Measurements from ENCODE around the gene COP1.

Gene COP1

DNA sequence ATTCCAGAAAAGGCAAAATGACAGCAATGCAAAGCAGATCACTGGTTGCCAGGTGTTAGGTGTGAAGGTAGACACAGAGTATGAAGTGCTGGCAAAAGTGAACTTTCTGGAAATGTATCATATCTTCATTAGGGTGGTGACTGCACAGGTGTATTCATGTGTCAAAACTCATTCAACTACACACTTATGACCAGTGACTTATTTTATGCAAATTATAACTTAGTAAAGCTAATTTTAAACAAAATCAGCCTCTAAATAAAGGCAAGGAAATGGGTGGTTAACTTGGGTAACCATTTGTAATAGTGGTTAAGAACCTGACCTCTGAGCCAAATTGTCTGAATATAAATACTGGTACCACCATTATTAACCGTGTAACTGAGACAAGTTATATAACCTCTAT, 7.4 kb downstream of the COP1 start:
- no peak for DNase-seq (ENCODE audit: low read depth)

DNA sequence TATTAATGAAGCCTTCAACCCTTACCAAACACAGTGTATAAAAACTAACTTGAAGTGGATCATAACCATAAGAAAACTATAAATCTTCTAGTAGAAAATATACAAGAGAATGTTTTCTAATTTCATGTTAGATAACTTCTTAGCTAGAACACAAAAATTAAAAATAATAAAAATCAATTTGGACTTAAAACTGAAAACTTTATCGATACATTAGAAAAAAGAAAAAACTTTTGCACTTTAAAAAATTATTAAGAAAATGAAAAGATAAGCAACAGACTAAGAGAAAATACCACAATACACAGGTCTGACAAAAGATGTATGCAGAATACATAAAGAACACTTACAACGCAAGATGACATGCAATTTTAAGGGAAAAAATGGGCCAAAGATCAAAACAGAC, 8.7 kb downstream of the COP1 start:
- DNase-seq (ENCODE audit: low read depth): no peak

DNA sequence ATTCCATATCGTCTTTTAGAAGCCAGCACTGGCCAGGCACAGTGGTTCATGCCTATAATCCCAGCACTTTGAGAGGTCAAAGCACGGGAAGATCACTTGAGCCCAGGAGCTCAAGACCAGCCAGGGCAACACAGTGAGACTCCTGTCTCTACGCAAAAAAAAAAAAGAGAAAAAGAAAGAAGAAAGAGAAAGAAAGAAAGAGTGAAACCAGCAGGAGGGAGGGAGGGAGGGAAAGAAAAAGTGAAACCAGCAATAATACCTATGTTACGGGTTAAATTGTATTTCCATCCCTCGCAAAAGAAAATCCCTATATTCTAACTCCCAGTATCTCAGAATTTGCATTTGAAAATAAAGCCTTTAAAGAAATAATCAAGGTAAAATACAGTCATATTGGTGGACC, 10.4 kb downstream of the COP1 start:
- no peak for DNase-seq (ENCODE audit: low read depth)

DNA sequence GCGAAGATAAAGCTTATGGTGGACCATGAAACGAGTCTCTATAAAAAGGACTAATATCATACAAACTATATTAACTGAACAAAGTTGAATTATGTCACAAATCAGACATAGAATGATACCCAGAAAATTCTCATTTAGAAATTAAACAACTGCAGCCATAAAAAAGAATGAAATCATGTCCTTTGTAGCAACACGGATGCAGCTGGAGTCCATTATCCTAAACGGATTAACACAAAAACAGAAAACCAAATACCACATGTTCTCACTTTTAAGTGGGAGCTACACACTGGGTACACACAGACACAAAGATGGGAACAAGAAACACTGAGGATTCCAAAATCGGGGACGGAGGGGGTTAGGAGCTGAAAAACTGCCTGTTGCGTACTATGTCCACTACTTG, 11.5 kb downstream of the COP1 start:
- no peak for DNase-seq (ENCODE audit: low read depth)

DNA sequence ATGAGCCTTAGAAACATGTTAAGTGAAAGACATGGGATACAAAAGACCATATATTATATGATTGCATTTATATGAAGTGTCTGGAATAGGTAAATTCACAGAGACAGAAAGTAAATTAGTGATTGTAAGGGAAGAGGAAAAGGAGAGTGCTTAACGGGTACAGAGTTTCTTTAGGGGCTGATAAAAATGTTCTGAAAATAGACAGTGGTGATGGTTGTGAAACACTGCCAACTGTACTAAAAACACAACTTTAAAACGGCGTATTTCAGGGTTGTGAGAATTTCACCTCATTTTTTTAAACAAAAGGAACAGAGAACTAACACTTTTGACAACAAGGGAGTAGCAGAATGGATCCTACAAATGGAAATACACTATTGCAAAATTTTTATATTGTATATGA, 13.4 kb downstream of the COP1 start:
- no peak for DNase-seq (ENCODE audit: low read depth)

DNA sequence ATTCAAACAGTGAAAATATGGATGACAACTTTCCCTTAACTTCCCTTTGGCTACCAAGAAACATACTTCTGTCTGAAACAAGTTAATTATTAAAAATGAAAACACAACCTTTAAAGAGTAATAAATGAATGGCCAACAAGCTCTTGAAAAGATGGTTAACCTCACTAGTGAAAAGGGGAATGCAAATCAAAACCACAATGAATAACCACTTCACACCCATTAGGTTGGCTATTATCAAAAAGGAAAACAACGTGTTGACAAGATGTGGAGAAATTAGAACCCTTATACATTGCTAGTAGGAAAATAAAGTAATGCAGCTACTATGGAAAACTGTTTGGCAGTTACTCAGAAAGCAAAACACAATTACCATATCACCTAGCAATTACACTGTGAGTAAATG, 14.1 kb downstream of the COP1 start:
- DNase-seq (ENCODE audit: low read depth): no peak

DNA sequence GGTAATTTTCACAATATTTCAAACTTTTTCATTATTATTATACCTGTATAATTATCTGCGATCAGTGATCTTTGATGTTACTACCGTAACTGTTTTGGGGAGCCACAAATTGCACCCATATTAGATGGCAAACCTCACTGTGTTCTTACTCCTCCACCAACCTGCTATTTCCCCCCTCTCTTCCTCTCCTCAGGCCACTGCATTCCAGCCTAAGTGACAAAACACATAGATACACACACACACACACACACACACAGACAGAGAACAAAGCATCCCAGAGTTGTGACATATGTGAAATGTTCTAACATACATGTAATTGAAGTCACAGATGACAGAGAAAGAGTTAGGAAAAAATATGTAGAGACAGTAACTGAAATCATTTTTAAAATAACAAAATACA, 18.5 kb downstream of the COP1 start:
- DNase-seq (ENCODE audit: low read depth): no peak

DNA sequence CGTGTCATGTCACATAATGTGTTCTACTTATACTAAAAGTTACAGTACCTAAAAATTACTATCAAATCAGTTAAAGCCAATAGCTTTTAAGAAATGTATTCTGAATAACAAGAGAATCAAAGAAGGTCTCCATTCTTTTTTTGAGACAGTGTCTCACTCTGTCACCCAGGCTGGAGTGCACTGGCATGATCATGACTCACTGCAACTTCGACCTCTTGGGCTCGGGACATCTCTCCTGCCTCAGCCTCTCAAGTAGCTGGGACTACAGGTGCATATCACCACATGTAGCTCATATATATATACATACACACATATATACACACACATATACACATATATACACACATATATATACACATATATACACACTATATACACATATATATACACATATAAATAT, 20.1 kb downstream of the COP1 start:
- DNase-seq (ENCODE audit: low read depth): no peak

DNA sequence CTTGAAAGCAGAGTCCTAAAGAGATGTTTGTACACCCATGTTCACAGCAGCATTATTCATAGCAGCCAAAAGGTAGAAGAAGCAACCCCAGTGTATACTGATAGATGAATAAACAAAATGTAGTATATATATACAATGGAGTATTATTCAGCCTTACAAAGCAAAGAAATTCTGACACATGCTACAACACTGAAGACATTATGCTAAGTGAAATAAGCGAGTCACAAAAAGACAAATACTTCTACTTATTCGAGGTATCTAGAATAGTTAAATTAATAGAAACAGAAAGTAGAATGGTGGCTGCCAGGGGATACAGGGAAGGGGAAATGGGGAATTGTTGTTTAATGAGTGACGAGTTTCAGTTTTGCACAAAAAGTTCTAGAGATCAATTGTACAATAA, 23.5 kb downstream of the COP1 start:
- no peak for DNase-seq (ENCODE audit: low read depth)

DNA sequence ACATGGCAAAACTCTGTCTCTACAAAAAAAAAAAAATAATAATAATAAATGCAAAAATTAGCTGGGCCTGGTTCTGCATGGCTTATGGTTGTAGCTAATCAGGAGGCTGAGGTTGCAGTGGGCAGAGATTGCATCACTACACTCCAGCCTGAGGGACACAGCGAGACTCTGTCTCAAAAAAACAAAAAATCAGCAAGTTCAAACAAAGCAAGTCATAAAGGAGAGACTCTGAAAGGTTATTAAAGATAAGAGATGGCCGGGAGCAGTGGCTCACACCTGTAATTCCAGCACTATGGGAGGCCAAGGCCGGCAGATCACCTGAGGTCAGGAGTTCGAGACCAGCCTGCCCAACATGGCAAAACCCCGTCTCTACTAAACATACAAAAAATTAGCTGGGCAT, 28.8 kb downstream of the COP1 start:
- no peak for DNase-seq (ENCODE audit: low read depth)

DNA sequence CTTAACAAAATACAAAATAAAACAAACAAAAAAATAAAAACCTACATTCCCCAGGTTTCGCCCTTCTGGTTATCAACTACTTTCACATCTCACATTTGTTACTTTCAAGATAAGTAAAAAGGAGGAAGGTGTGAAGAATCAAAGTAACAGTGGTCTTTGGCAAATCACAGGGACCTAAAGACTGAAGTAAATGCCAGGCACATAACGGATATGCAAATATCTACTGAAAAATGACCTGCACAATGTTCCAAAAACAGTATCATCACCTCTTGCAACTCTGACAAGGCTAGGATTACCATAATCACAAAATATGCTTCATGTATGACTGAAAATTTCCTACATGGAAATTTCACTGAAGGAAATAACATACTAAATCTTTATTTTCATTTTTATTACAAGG, 29.3 kb downstream of the COP1 start:
- DNase-seq (ENCODE audit: low read depth): no peak

DNA sequence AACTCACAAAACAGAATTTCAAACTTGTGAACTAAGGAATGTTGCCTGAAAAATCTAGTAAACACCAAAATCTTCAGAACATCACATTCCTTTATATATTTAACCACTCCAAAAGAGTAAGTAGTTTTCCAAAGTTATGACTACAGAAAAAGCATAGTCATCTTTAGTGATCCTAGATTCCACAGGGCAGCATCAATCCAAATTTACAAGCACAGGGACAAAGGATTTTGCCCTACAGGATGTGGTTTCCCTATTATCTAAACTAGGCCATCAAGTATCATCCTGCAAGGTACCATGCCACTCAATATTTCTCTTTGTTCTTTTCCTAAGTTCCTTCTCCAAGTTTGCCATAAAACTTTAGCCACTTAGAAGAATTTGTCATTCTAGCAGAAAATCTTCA, 33.0 kb downstream of the COP1 start:
- DNase-seq (ENCODE audit: low read depth): no peak

DNA sequence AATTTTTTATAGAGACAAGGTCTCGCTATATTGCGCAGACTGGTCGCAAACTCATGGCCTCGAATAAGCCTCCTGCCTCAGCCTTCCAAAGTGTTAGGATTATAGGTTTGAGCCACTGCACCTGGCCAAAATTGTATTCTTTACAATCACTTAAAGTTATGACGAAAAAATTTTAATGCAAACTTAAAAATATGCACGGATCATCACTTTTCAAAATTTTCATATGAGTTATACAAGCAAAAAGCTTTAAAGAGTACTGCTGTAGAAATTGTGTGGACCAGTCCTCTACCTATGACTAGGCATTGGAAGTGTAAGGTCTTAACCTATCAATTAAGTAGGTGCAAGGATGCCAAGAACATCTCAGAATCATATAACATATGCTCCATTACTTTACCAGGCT, 34.9 kb downstream of the COP1 start:
- no peak for DNase-seq (ENCODE audit: low read depth)

DNA sequence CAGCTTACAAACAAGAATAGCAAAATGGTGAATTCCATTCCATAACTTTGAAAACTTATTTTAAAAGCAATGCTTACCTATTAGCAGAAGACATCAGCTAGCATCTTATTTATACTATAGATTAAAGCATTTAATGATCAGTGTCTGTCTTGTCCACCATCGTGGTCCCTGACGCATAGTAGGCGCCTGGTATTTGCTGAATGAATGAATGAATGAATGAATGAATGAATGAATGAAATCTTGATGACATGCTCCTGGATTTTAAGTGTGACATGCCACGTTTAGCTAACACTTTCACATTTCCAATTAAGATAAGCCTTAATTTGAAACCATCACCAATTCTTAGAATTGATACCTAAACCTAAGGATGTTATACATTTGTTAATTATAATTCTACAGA, 39.9 kb downstream of the COP1 start:
- DNase-seq (ENCODE audit: low read depth): no peak

DNA sequence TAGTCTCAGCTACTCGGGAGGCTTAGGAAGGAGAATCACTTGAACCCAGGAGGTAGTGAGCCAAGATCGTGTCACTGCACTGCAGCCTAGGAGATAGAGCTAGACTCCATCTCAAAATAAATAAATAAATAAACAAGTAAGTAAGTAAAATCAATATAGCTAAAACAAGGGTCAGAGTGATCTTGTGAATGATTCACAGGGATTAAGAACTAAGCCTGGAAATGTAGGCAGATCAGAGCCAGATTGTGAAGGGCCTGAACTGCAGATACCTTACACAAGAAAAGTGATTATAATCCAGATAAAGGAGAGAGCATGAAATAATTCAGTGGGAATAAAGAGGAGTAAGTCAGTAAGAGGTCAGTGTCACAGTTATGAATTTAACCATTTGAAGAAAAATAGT, 41.5 kb downstream of the COP1 start:
- no peak for DNase-seq (ENCODE audit: low read depth)

DNA sequence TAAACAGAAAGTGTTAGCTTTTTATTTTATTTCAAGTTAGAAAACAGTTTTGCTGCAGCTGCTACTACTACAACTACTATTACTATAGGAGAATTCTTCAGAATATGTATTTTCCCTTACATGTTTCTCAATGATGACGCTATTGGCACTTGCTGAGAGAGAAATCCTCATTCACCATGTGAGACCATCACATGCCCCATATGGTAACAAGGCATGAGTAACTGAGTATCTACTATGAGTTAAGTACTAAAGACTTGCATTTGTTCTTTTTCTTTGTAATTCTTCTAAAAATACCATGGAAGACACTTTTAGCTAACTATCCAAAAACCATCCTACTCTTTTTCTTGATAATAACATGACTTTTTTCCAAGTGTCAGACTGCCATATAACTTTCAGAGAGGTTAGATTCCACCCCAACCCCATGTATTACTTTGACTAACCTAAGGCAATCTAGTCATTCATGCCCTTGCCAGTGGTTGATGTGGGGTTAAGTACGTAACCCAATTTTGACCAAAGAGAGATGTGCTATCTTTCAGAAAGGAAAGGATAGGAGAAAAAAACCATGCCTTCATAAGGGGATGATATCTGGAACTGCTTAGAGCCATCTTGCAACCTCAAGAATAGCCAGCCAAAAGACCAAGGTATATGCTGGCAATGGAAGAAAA, 42.9 kb downstream of the COP1 start:
- no peak for DNase-seq (ENCODE audit: low read depth)

DNA sequence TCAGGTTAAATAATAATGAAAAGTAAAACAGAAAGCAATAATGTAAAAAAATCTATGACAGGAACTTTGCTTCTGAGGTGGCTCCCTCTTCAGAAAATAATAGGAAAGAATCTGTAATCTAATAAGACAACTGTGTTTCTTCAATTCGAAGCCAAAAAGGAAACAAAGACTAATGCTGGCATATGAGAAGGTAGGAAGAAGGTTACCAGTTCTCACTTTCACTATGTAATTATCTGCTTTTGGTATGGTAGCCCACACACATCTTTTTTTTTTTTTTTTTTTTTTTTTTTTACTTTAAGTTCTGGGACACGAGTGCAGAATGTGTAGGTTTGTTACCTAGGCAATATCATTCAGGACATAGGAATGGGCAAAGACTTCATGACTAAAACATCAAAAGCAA, 47.1 kb downstream of the COP1 start:
- DNase-seq (ENCODE audit: low read depth): no peak

DNA sequence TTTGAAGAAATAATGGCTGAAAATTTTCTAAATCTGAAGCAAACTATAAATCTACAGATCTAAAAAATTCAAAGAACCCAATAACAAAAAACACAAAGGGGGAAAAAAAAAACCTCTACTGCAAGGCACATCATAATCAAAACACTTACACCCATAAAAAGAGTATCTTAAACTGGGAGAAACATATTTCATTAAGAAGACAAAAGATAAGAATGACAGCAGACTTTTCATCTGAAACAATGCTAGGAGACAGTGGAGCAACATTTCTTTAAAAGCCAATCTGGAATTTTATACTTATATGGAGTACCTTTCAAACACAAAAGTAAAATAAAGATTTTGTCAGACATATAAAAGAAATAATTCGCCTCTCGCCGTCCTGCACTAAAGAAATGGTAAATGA, 49.1 kb downstream of the COP1 start:
- no peak for DNase-seq (ENCODE audit: low read depth)

DNA sequence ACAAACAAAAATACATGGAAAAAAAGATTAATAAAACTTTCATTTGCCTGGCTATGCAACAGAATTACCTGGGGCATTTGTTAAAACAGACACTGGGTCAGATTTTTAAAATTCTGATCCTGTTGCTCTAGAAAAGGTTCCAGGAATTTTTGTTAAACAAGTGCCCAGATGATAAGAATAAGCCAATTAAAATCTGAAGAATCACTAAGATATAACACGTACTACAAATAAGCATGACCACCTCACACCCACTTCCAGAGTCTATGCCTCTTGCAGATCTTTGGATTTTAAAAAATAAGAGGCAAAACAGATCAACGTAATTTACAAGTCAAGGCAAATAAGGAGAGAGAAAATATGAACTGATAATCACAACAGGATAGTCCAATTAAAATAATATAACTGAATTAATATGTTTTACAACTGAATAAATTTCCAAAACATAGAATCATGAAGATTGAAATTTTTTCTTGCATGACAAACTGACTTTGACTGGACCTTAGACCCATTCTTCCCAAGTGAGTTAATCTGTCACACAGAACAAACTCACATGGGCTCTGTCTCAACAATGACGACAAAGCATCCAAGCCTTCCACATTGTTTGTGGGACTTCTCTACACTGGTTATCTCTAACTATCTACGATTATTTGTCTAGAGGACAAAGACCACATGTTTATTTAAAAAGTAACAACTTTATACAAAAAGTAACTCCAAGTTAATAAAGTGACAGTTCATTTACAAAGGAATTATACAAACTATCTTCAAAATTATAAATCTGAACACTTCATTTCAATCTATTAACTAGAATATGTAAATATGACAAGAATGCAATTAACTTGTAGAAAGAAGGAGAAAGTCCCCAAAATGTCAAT, 56.9 kb downstream of the COP1 start:
- DNase-seq (ENCODE audit: low read depth): no peak

DNA sequence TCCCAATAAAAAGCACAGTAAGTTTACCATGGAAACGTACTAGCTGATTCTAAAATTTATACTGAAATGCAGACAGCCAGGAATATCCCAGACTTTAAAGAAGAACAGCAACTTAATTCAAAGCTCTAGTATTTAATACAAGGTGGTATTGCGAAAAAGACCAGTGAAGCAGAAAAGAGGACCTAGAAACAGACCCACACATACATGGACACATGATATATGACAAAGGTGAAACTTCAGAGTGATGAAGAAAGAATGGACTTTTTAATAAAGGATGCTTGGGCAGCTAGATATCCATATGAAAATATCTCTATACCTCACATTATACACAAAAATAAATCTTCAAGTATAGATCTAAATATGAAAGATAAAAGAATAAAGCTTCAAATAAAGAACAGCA, 62.6 kb downstream of the COP1 start:
- no peak for DNase-seq (ENCODE audit: low read depth)

DNA sequence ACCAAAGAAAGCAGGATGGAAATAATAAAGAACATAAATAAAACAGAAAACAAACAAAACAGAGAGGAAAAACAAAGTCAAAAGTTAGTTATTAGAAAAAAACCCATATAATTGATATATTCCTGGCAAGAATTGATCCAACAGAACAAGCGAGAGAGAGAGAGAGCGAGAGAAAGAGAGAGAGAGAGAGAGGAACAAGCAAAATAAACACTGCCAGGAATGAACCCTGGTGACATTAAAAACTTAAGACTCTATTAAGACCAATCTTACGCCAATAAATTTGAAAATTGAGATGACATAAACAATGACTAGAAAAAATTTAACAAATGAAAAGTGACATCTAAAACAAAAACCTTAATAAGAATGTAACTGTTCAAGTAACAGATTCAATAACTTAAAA, 64.1 kb downstream of the COP1 start:
- DNase-seq (ENCODE audit: low read depth): no peak

DNA sequence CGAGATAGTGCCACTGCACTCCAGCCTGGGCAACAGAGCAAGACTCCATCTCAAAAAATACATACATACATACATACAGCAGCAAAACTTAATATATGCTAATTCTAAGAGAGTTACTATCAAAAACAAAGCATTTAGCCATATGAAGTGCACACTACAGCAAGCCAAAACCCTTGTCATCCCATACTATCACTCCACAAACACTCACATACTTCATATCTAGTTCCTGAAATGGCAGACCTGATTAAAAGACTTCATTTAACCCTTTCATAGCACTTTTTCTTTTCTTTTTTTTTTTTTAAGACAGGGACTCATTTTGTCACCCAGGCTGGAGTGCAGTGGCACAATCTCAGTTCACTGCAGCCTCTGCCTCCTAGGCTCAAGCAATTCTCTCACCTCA, 65.6 kb downstream of the COP1 start:
- no peak for DNase-seq (ENCODE audit: low read depth)

DNA sequence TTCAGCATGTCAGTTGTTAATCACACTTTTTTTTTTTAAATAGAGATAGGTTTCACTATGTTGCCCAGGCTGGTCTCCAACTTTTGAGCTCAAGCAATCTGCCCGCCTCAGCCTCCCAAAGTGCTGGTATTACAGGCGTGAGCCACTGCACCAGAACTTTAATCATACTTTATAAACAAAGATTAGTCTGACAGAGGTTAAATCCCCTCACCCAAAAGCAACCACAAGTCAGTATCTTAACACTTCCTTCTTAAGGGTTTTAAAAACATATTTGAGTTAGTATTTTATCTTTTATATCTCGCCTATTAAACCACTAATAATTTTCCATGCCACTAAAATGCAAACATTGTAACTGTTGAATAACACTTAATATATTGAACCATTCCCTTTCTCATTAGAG, 70.2 kb downstream of the COP1 start:
- no peak for DNase-seq (ENCODE audit: low read depth)

DNA sequence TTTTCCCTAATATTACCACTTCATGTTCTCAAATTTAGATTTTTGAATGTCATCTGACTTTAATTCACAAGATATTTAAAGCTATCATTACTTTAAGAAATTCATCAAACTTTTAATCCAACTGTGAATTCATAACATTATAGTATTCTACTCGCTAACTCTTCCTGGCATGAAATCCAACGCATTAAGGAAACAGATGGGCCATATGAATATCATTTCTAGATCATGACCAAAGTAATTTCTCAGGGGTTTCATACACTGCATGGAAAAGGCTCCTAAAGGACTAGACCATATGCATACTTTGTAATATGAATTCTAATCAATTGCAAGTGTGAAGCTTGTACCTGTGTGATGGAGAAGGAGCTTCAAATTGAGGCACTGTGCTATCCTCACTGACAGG, 72.4 kb downstream of the COP1 start:
- DNase-seq (ENCODE audit: low read depth): no peak

Data from T follicular helper cell (primary cell).